Measurements from ENCODE around the gene VANGL2. TPM values are rescaled to one million over a fixed set of nuclear protein-coding genes. Genes with fewer than 3 reads are reported as not detected.

VANGL2 gene
- total and polyA plus RNA-seq, 9 donors, result 5.6 to 18.4 (median 9.7) TPM

GRCh38 chr1:160404094-160404493, 3.7 kb downstream of the VANGL2 start:
- Histone ChIP-seq H3K36me3 (no peaks in the 10 kb centered on the region), H3K9me3 (no peaks in the 10 kb centered on the region), H3K4me1 (ENCODE audit: insufficient read depth) (peaks cover 10% of the 10 kb centered on the region), H3K27me3 (no peaks in the 10 kb centered on the region), H3K27ac (no peak overlapping the region), H3K4me3 (no peak overlapping the region)
- TF ChIP-seq POLR2A (IDR thresholded peaks at IDR 0.05) (no peak), EP300 (IDR thresholded peaks at IDR 0.05) (no peak), CTCF (IDR thresholded peaks at IDR 0.05) (no peak)
- 85 to 88% (median 87%) methylated on average over 3 of the region's 3 CpGs for WGBS, 3 donors
- DNase-seq, result no peak
- intact Hi-C loops (cut with DNase I), result no loop called here

- Histone ChIP-seq H3K27ac (no peak overlapping the region), H3K9me3 (no peaks in the 10 kb centered on the region), H3K4me1 (ENCODE audit: insufficient read depth) (peaks cover 10% of the 10 kb centered on the region), H3K36me3 (no peaks in the 10 kb centered on the region), H3K27me3 (no peaks in the 10 kb centered on the region), H3K4me3 (no peak overlapping the region)
- 67 to 78% (median 73%) methylated on average over 2 of the region's 2 CpGs for WGBS, 3 donors
- TF ChIP-seq POLR2A (IDR thresholded peaks at IDR 0.05), result no peak
- TF ChIP-seq EP300 (IDR thresholded peaks at IDR 0.05), result no peak
- TF ChIP-seq CTCF (IDR thresholded peaks at IDR 0.05), result no peak
- DNase-seq, result no peak
- intact Hi-C loops (cut with DNase I), result no loop called here
Observed at GRCh38 chr1:160405331-160405877, 5.0 kb downstream of the VANGL2 start.

- Histone ChIP-seq H3K9me3 (no peaks in the 10 kb centered on the region), H3K27ac (no peak overlapping the region), H3K4me1 (ENCODE audit: insufficient read depth) (peaks cover 7% of the 10 kb centered on the region), H3K27me3 (no peaks in the 10 kb centered on the region), H3K36me3 (no peaks in the 10 kb centered on the region), H3K4me3 (no peak overlapping the region)
- intact Hi-C loops (cut with DNase I), result no loop called here
- no peak for TF ChIP-seq EP300 (IDR thresholded peaks at IDR 0.05)
- no peak for TF ChIP-seq CTCF (IDR thresholded peaks at IDR 0.05)
- no peak for TF ChIP-seq POLR2A (IDR thresholded peaks at IDR 0.05)
- no peak for DNase-seq
- WGBS, 3 donors, result 88 to 89% (median 89%) methylated on average over 15 of the region's 15 CpGs
Observed at GRCh38 chr1:160406131-160406968, 6.0 kb downstream of the VANGL2 start.

GRCh38 chr1:160407839-160408801, 7.8 kb downstream of the VANGL2 start:
- DNase-seq, result no peak
- Histone ChIP-seq H3K4me3 (no peak overlapping the region), H3K27me3 (no peaks in the 10 kb centered on the region), H3K36me3 (no peaks in the 10 kb centered on the region), H3K9me3 (no peaks in the 10 kb centered on the region), H3K4me1 (ENCODE audit: insufficient read depth) (no peaks in the 10 kb centered on the region), H3K27ac (no peak overlapping the region)
- WGBS, 3 donors, result 82 to 88% (median 85%) methylated on average over 10 to 12 of the region's 12 CpGs
- TF ChIP-seq EP300 (IDR thresholded peaks at IDR 0.05) (no peak), POLR2A (IDR thresholded peaks at IDR 0.05) (no peak), CTCF (IDR thresholded peaks at IDR 0.05) (no peak)
- intact Hi-C loops (cut with DNase I), result no loop called here

Data from ovary (tissue), 9 donors.